ENCODE measurements around the gene BCAT1. TPM values are rescaled to one million over a fixed set of nuclear protein-coding genes. Genes with fewer than 3 reads are reported as not detected.

Gene BCAT1
- total RNA-seq (2014; rRNA removed; shearing (Covaris generic)): 101 and 104 TPM in 2 replicates

GRCh38 chr12:24948757-24949722 is at the start of gene BCAT1:
TSS of gene BCAT1 (minus strand) at chr12:24949101. CDS start at chr12:24948932, 169 bp downstream.
- peak; percentile 87 for DNase-seq (ENCODE audit: low read depth)

GRCh38 chr12:24997970-24998582 is 49.2 kb upstream of the BCAT1 start:
- DNase-seq (ENCODE audit: low read depth): peak; percentile 50

GRCh38 chr12:24997496-24997895 is 48.6 kb upstream of the BCAT1 start:
- DNase-seq (ENCODE audit: low read depth): no peak

GRCh38 chr12:24996820-24997219 is 47.9 kb upstream of the BCAT1 start:
- DNase-seq (ENCODE audit: low read depth): no peak

GRCh38 chr12:24996102-24996797 is 47.3 kb upstream of the BCAT1 start:
- DNase-seq (ENCODE audit: low read depth): no peak

- DNase-seq (ENCODE audit: low read depth): no peak
These were observed 44.9 kb upstream of the BCAT1 start for GRCh38 chr12:24993793-24994192.

- DNase-seq (ENCODE audit: low read depth): peak; percentile 47
These were observed 42.5 kb upstream of the BCAT1 start for GRCh38 chr12:24991209-24992049.

GRCh38 chr12:24989216-24989615 is 40.3 kb upstream of the BCAT1 start:
- no peak for DNase-seq (ENCODE audit: low read depth)

GRCh38 chr12:24982250-24982649 is 33.3 kb upstream of the BCAT1 start:
- no peak for DNase-seq (ENCODE audit: low read depth)

GRCh38 chr12:24979976-24980730 is 31.3 kb upstream of the BCAT1 start:
- DNase-seq (ENCODE audit: low read depth): no peak

- DNase-seq (ENCODE audit: low read depth): no peak
These were observed 30.4 kb upstream of the BCAT1 start for GRCh38 chr12:24979329-24979728.

- no peak for DNase-seq (ENCODE audit: low read depth)
These were observed 28.8 kb upstream of the BCAT1 start for GRCh38 chr12:24977711-24978110.

- DNase-seq (ENCODE audit: low read depth): no peak
These were observed 28.2 kb upstream of the BCAT1 start for GRCh38 chr12:24977060-24977459.

GRCh38 chr12:24975425-24975824 is 26.5 kb upstream of the BCAT1 start:
- DNase-seq (ENCODE audit: low read depth): no peak

GRCh38 chr12:24974216-24974615 is 25.3 kb upstream of the BCAT1 start:
- DNase-seq (ENCODE audit: low read depth): no peak

- DNase-seq (ENCODE audit: low read depth): no peak
These were observed 23.2 kb upstream of the BCAT1 start for GRCh38 chr12:24972078-24972477.

- no peak for DNase-seq (ENCODE audit: low read depth)
These were observed 21.3 kb upstream of the BCAT1 start for GRCh38 chr12:24970177-24970576.

- no peak for DNase-seq (ENCODE audit: low read depth)
These were observed 18.2 kb upstream of the BCAT1 start for GRCh38 chr12:24966951-24967564.

- DNase-seq (ENCODE audit: low read depth): no peak
These were observed 15.4 kb upstream of the BCAT1 start for GRCh38 chr12:24964342-24964741.

GRCh38 chr12:24960222-24960855 is 11.4 kb upstream of the BCAT1 start:
- peak; percentile 71 for DNase-seq (ENCODE audit: low read depth)

Data from Daoy (cell line).